SK-N-SH treated with all-trans-retinoic acid at 6 μM for 48 hours (cell line): ENCODE results near the gene NAALADL2.

Experiments
- ATAC-seq: fragments of 200-7000 bp; cut with Tn5 transposase; 3 replicates; pipeline ENCODE4 v1.9.1; 2020; ENCODE audit warnings: mild to moderate bottlenecking, moderate library complexity
- ARNTL ChIP-seq: fragments of 450-650 bp; formaldehyde crosslinking; IDR thresholded peaks from 2 replicates; pipeline ENCODE4 v1.5.0; 2020; ENCODE audit warnings: low read depth, mild to moderate bottlenecking, moderate library complexity, borderline replicate concordance
- BACH2 ChIP-seq: fragments of 250-450 bp; sonication (Bioruptor Pico); IDR thresholded peaks from 2 replicates; pipeline ENCODE4 v1.9.0; 2021; ENCODE audit warnings: mild to moderate bottlenecking, borderline replicate concordance
- CSDC2 ChIP-seq: fragments of 250-450 bp; sonication (Bioruptor Pico); IDR thresholded peaks from 2 replicates; pipeline ENCODE4 v1.5.0; 2020; ENCODE audit warnings: mild to moderate bottlenecking, moderate library complexity
- CSRNP3 ChIP-seq: fragments of 250-450 bp; sonication (Bioruptor Pico); IDR thresholded peaks from 2 replicates; pipeline ENCODE4 v1.5.1; 2021; ENCODE audit warnings: mild to moderate bottlenecking, moderate library complexity
- ESRRG ChIP-seq: fragments of 250-450 bp; sonication (Bioruptor Pico); IDR thresholded peaks from 2 replicates; pipeline ENCODE4 v1.6.1; 2021; ENCODE audit warnings: mild to moderate bottlenecking
- ISL1 ChIP-seq: fragments of 250-450 bp; sonication (Bioruptor Pico); IDR thresholded peaks from 2 replicates; pipeline ENCODE4 v2.1.2; 2022; ENCODE audit warnings: mild to moderate bottlenecking, moderate library complexity
- OSR1 ChIP-seq: fragments of 250-450 bp; sonication (Bioruptor Pico); IDR thresholded peaks from 2 replicates; pipeline ENCODE4 v1.8.0; 2022; ENCODE audit warnings: moderate library complexity, mild to moderate bottlenecking, inconsistent platforms
- POU6F1 ChIP-seq: fragments of 250-450 bp; sonication (Bioruptor Pico); IDR thresholded peaks from 2 replicates; pipeline ENCODE4 v1.8.0; 2021; ENCODE audit warnings: low read depth, mild to moderate bottlenecking, moderate library complexity, borderline replicate concordance
- RARB ChIP-seq: fragments of 250-450 bp; sonication (Bioruptor Pico); IDR thresholded peaks from 2 replicates; pipeline ENCODE4 v1.8.0; 2021; ENCODE audit warnings: mild to moderate bottlenecking, moderate library complexity
- TOX ChIP-seq: fragments of 250-450 bp; sonication (Bioruptor Pico); IDR thresholded peaks from 2 replicates; pipeline ENCODE4 v1.8.0; 2021; ENCODE audit warnings: mild to moderate bottlenecking, moderate library complexity, borderline replicate concordance
- TSHZ2 ChIP-seq: fragments of 250-450 bp; sonication (Bioruptor Pico); IDR thresholded peaks from 2 replicates; pipeline ENCODE4 v1.5.0; 2020; ENCODE audit warnings: mild to moderate bottlenecking, moderate library complexity
- ZC3H10 ChIP-seq: fragments of 250-450 bp; sonication (Bioruptor Pico); IDR thresholded peaks from 2 replicates; pipeline ENCODE4 v1.5.1; 2021; ENCODE audit warnings: mild to moderate bottlenecking, moderate library complexity
- ZFP3 ChIP-seq: fragments of 250-450 bp; sonication (Bioruptor Pico); IDR thresholded peaks from 2 replicates; pipeline ENCODE4 v1.5.0; 2020; ENCODE audit warnings: mild to moderate bottlenecking, moderate library complexity
- ZFP30 ChIP-seq: fragments of 450-650 bp; formaldehyde crosslinking; IDR thresholded peaks from 2 replicates; pipeline ENCODE4 v1.5.0; 2022; ENCODE audit warnings: mild to moderate bottlenecking, moderate library complexity
- ZNF565 ChIP-seq: fragments of 450-650 bp; formaldehyde crosslinking; conservative IDR thresholded peaks from 2 replicates; pipeline ENCODE4 v1.5.0; 2020; ENCODE audit warnings: low read depth, mild to moderate bottlenecking, moderate library complexity
- ZNF70 ChIP-seq: fragments of 450-650 bp; formaldehyde crosslinking; IDR thresholded peaks from 2 replicates; pipeline ENCODE4 v1.5.0; 2020; ENCODE audit warnings: mild to moderate bottlenecking, moderate library complexity
- ZNF8 ChIP-seq: fragments of 450-650 bp; formaldehyde crosslinking; IDR thresholded peaks from 2 replicates; pipeline ENCODE4 v1.5.0; 2020; ENCODE audit warnings: mild to moderate bottlenecking, moderate library complexity
- TF ChIP-seq, protein P1 (sequence below): fragments of 250-450 bp; sonication (Bioruptor Pico); IDR thresholded peaks from 2 replicates; pipeline ENCODE4 v1.8.0; 2020; ENCODE audit warnings: mild to moderate bottlenecking, moderate library complexity, borderline replicate concordance
- TF ChIP-seq, protein P2 (sequence below): fragments of 250-450 bp; sonication (Bioruptor Pico); IDR thresholded peaks from 2 replicates; pipeline ENCODE4 v1.5.1; 2020; ENCODE audit warnings: low read depth, mild to moderate bottlenecking, moderate library complexity

The NAALADL2 gene

GRCh38 chr3:175193815-175194518, 334.8 kb downstream of the NAALADL2 start:
- no peak for ATAC-seq
- TF ChIP-seq TSHZ2 (CRISPR knock-in tag) = no peak
- TF ChIP-seq TOX = no peak
- TF ChIP-seq ISL1 (CRISPR knock-in tag) = no peak
- TF ChIP-seq ESRRG (CRISPR knock-in tag) = no peak
- no peak for TF ChIP-seq ZNF8 (CRISPR knock-in tag)
- TF ChIP-seq CSDC2 (CRISPR knock-in tag) = no peak
- no peak for TF ChIP-seq ZFP3
- no peak for TF ChIP-seq RARB
- TF ChIP-seq, protein P1, sequence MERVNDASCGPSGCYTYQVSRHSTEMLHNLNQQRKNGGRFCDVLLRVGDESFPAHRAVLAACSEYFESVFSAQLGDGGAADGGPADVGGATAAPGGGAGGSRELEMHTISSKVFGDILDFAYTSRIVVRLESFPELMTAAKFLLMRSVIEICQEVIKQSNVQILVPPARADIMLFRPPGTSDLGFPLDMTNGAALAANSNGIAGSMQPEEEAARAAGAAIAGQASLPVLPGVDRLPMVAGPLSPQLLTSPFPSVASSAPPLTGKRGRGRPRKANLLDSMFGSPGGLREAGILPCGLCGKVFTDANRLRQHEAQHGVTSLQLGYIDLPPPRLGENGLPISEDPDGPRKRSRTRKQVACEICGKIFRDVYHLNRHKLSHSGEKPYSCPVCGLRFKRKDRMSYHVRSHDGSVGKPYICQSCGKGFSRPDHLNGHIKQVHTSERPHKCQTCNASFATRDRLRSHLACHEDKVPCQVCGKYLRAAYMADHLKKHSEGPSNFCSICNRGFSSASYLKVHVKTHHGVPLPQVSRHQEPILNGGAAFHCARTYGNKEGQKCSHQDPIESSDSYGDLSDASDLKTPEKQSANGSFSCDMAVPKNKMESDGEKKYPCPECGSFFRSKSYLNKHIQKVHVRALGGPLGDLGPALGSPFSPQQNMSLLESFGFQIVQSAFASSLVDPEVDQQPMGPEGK (CRISPR knock-in tag) = no peak
- TF ChIP-seq ZNF70 (CRISPR knock-in tag) = no peak
- no peak for TF ChIP-seq OSR1 (CRISPR knock-in tag)
- TF ChIP-seq POU6F1 (CRISPR knock-in tag) = no peak
- TF ChIP-seq BACH2 = no peak
- TF ChIP-seq ZFP30 (CRISPR knock-in tag) = no peak
- no peak for TF ChIP-seq ZC3H10
- TF ChIP-seq ZNF565 = no peak

- TF ChIP-seq ESRRG (CRISPR knock-in tag) = no peak
- TF ChIP-seq OSR1 (CRISPR knock-in tag) = no peak
- TF ChIP-seq, protein P1 (CRISPR knock-in tag) = no peak
- TF ChIP-seq, protein P2, sequence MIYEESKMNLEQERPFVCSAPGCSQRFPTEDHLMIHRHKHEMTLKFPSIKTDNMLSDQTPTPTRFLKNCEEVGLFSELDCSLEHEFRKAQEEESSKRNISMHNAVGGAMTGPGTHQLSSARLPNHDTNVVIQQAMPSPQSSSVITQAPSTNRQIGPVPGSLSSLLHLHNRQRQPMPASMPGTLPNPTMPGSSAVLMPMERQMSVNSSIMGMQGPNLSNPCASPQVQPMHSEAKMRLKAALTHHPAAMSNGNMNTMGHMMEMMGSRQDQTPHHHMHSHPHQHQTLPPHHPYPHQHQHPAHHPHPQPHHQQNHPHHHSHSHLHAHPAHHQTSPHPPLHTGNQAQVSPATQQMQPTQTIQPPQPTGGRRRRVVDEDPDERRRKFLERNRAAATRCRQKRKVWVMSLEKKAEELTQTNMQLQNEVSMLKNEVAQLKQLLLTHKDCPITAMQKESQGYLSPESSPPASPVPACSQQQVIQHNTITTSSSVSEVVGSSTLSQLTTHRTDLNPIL (CRISPR knock-in tag) = no peak
- no peak for TF ChIP-seq CSRNP3 (CRISPR knock-in tag)
- no peak for TF ChIP-seq POU6F1 (CRISPR knock-in tag)
- no peak for TF ChIP-seq TOX
- no peak for TF ChIP-seq ARNTL (CRISPR knock-in tag)
- TF ChIP-seq ZFP3 = no peak
- TF ChIP-seq ZNF565 = no peak
- TF ChIP-seq CSDC2 (CRISPR knock-in tag) = no peak
- ATAC-seq = peak; percentile 44; the same call in 2 of the 3 replicates
Measured at GRCh38 chr3:175198991-175199783, 340.1 kb downstream of the NAALADL2 start.
